GM18511 (cell line): ENCODE results near the gene CDKN1B.

Experiments
- ATAC-seq: cut with Tn5 transposase; IDR thresholded peaks from one replicate; pipeline ENCODE4 v1.9.1; 2021; ENCODE audit warnings: mild to moderate bottlenecking, moderate library complexity; ENCODE audit not compliant: unreplicated experiment

CDKN1B gene

DNA sequence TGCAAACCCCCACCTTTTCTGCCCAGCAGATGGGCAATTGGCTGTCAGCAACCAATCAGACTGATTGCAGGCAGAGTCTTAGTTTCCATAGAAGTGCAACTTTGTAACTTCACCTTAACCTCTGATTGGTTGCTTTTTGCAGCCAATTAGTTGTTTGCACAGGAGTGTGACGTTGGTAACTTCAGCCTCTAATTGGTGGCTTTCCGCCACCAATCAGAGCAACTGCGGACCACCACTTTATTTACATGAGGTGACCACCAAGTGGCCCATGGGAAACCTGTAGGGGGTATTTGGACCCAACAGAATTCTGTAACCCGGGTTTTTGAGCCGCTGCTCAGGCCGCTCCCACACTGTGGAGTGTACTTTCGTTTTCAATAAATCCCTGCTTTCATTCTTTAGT, 32.3 kb downstream of the CDKN1B start:
- ATAC-seq: no peak

- no peak for ATAC-seq
Measured at GRCh38 chr12:12755923-12756322, 38.8 kb downstream of the CDKN1B start.

- no peak for ATAC-seq
Measured at GRCh38 chr12:12757121-12757520, 40.0 kb downstream of the CDKN1B start.

GRCh38 chr12:12759234-12759915, 42.2 kb downstream of the CDKN1B start:
- ATAC-seq: no peak

GRCh38 chr12:12764824-12765223, 47.7 kb downstream of the CDKN1B start:
- no peak for ATAC-seq

- no peak for ATAC-seq
Measured at GRCh38 chr12:12770262-12770661, 53.1 kb downstream of the CDKN1B start.
